A549 (cell line): ENCODE measurements around the gene GINS1. TPM values are rescaled to one million over a fixed set of nuclear protein-coding genes. Genes with fewer than 3 reads are reported as not detected.

Experiments
- ATAC-seq, 2 experiments: fragments of 200-7000 bp in 1 of 2; fragments of >200 bp in 1 of 2; cut with Nextera tagmentation in 1 of 2; cut with Tn5 transposase in 1 of 2; 3 replicates each; pipeline versions ENCODE4 v1.8.0 to v1.9.1; 2018 to 2020; ENCODE audit warnings: mild to moderate bottlenecking in 1 of 2, moderate library complexity in 1 of 2
- CTCF ChIA-PET: fragments of 300-600 bp; sonication (Branson Sonifier 250); formaldehyde crosslinking; extraction: SDS; loops from one replicate; lab custom pipeline; 2021; ENCODE audit warnings: antibody characterized with exemption, inconsistent platforms; lab: Yijun Ruan, JAX
- POLR2A ChIA-PET: fragments of 350-600 bp; formaldehyde crosslinking; extraction: SDS; loops from one replicate; lab custom pipeline; 2021; ENCODE audit warnings: antibody characterized with exemption, inconsistent platforms; lab: Yijun Ruan, JAX
- DNase-seq, 2 experiments: peaks; one replicate each; pipeline versions ENCODE4 v3.0.0 to v3.0.0-alpha.2; 2011 to 2016; ENCODE audit warnings: low read depth in 1 of 2, low spot score in 1 of 2
- FAIRE-seq: peaks from 2 replicates; lab custom pipeline; 2011; peaks lifted over from hg19 to GRCh38; lab: Jason Lieb, UNC
- H3K27ac ChIP-seq, 2 experiments: fragments of >200 bp; sonication (Bioruptor Twin); formaldehyde crosslinking; 3 replicates each; pipeline ENCODE4 v1.5.1; 2016 to 2017
- H3K4me1 ChIP-seq: fragments of >200 bp; sonication (Bioruptor Twin); formaldehyde crosslinking; 3 replicates; pipeline ENCODE4 v1.6.1; 2016
- H3K4me2 ChIP-seq: fragments of >200 bp; sonication (Bioruptor Twin); formaldehyde crosslinking; 3 replicates; pipeline ENCODE4 v1.6.1; 2016
- H3K4me3 ChIP-seq: fragments of >200 bp; sonication (Bioruptor Twin); formaldehyde crosslinking; 3 replicates; pipeline ENCODE4 v1.5.1; 2016
- H3K9me3 ChIP-seq: fragments of >200 bp; sonication (Bioruptor Twin); formaldehyde crosslinking; 3 replicates; pipeline ENCODE4 v1.6.1; 2016
- CBX2 ChIP-seq: fragments of 200-600 bp; sonication (generic); IDR thresholded peaks from 2 replicates; pipeline ENCODE4 v1.6.1; 2016; ENCODE audit warnings: low read depth, mild to moderate bottlenecking, borderline replicate concordance
- CHD4 ChIP-seq: fragments of 200-600 bp; sonication (generic); IDR thresholded peaks from 2 replicates; pipeline ENCODE4 v1.6.1; 2016; ENCODE audit warnings: antibody characterized with exemption, mild to moderate bottlenecking, borderline replicate concordance
- E2F6 ChIP-seq: IDR thresholded peaks from 2 replicates; pipeline ENCODE4 v1.6.1; 2012; ENCODE audit warnings: low read depth, borderline replicate concordance
- EHMT2 ChIP-seq: fragments of 200-600 bp; sonication (generic); IDR thresholded peaks from 2 replicates; pipeline ENCODE4 v1.6.1; 2016; ENCODE audit warnings: antibody characterized with exemption, low read depth, mild to moderate bottlenecking, moderate library complexity
- ESRRA ChIP-seq: fragments of 150-350 bp; IDR thresholded peaks from 2 replicates; pipeline ENCODE4 v1.6.1; 2014; ENCODE audit warnings: mild to moderate bottlenecking, low read length, borderline replicate concordance
- GATA3 ChIP-seq: IDR thresholded peaks from 2 replicates; pipeline ENCODE4 v1.6.1; 2012; ENCODE audit warnings: borderline replicate concordance
- HEYL ChIP-seq: fragments of 250-450 bp; sonication (Bioruptor Pico); IDR thresholded peaks from 2 replicates; pipeline ENCODE4 v1.8.0; 2021; ENCODE audit warnings: mild to moderate bottlenecking, moderate library complexity
- JUN ChIP-seq, 2 experiments: fragments of >200 bp; sonication (Bioruptor Twin); formaldehyde crosslinking; IDR thresholded peaks; 2 replicates in 1 of 2; 3 replicates in 1 of 2; pipeline ENCODE4 v1.6.1; 2016 to 2017
- KDM5A ChIP-seq: fragments of 200-600 bp; sonication (generic); IDR thresholded peaks from 2 replicates; pipeline ENCODE4 v1.6.1; 2016; ENCODE audit warnings: antibody characterized with exemption, mild to moderate bottlenecking
- MYC ChIP-seq: IDR thresholded peaks from 2 replicates; pipeline ENCODE4 v1.6.1; 2012; ENCODE audit warnings: mild to moderate bottlenecking, inconsistent platforms, low read length, improper control_type of control experiment, borderline replicate concordance
- NFE2L2 ChIP-seq: fragments of 150-350 bp; conservative IDR thresholded peaks from 2 replicates; pipeline ENCODE4 v1.6.1; 2014; ENCODE audit warnings: low read length
- NR3C1 ChIP-seq: fragments of >200 bp; sonication (Bioruptor Twin); formaldehyde crosslinking; IDR thresholded peaks from 3 replicates; pipeline ENCODE4 v1.6.1; 2017
- PBX3 ChIP-seq: IDR thresholded peaks from 2 replicates; pipeline ENCODE4 v1.6.1; 2012
- POLR2AphosphoS2 ChIP-seq: conservative IDR thresholded peaks from 2 replicates; pipeline ENCODE4 v1.6.1; 2012; ENCODE audit warnings: low read length, improper control_type of control experiment, inconsistent platforms
- REST ChIP-seq: fragments of 200-600 bp; sonication (generic); IDR thresholded peaks from 2 replicates; pipeline ENCODE4 v1.6.1; 2016; ENCODE audit warnings: antibody characterized with exemption, mild to moderate bottlenecking, moderate library complexity
- USF2 ChIP-seq: fragments of 450-650 bp; IDR thresholded peaks from 2 replicates; pipeline ENCODE4 v1.6.1; 2014; ENCODE audit warnings: antibody characterized with exemption
- ZC3H11A ChIP-seq: fragments of 450-650 bp; IDR thresholded peaks from 2 replicates; pipeline ENCODE4 v1.6.1; 2014; ENCODE audit warnings: antibody characterized with exemption, mild to moderate bottlenecking
- WGBS: methylation state at CpG from one replicate; pipeline ENCODE4 v1.1.6; 2017; ENCODE audit errors: missing lambda C conversion rate; 5-methylcytosine and 5-hydroxymethylcytosine counted together
- polyA plus RNA-seq, 4 experiments: library from polyadenylated mRNA; depleted of rRNA in 3 of 4; stranded (reverse); fragments of >200 nt; fragmentation: RNase III in 1 of 4; extraction: RNeasy Plus Mini Kit Qiagen cat#74134 plus additional on column Dnase treatment in 1 of 4; gene quantifications; 2 replicates in 3 of 4; 3 replicates in 1 of 4; pipeline ENCODE4 v1.2.3, GENCODE V29; 2011 to 2017

Gene GINS1
- polyA plus RNA-seq, 2 of the 4 experiments (the other 2 are of a cell fraction) = 34.2 to 46.4 TPM

GRCh38 chr20:25364879-25365699 is 42.4 kb upstream of the GINS1 start:
- Histone ChIP-seq H3K4me1 (peaks cover 15% of the 10 kb centered on the region), H3K4me3 (no peak overlapping the region), H3K4me2 (no peak overlapping the region), H3K27ac (no peak overlapping the region), H3K9me3 (0 out of 3 replicates have a peak, but pooled peaks cover 3% of the 10 kb centered on the region)
- no peak for ATAC-seq
- no peak for DNase-seq
- TF ChIP-seq JUN (IDR thresholded peaks at IDR 0.05) (no peak), CHD4 (no peak), ESRRA (no peak), ZC3H11A (no peak)
- WGBS = 93% methylated on average over 2 of the region's 2 CpGs
- CTCF ChIA-PET = interaction anchor here (0.9 to 1.4 kb wide), 5 partner anchors 10 to 70 kb away, joined by 3 to 10 read pairs (median 4); no protein-coding TSS in a partner anchor
- FAIRE-seq = no peak
- POLR2A ChIA-PET = interaction anchor here (0.6 kb wide), 1 partner anchor 20 kb away, joined by 3 read pairs; no protein-coding TSS in a partner anchor

- no peak for FAIRE-seq
Observed at GRCh38 chr20:25368526-25368925, 38.9 kb upstream of the GINS1 start.

More at GRCh38 chr20:25368526-25368925, 38.9 kb upstream of the GINS1 start:
- POLR2A ChIA-PET = no interaction called here
- ATAC-seq (no peak), DNase-seq (no peak)
- Histone ChIP-seq H3K27ac (no peak overlapping the region), H3K4me2 (no peak overlapping the region), H3K4me3 (no peak overlapping the region), H3K4me1 (no peaks in the 10 kb centered on the region), H3K9me3 (peaks cover 17% of the 10 kb centered on the region; the same call in 2 of the 3 replicates)
- WGBS = 91% methylated on average over 10 of the region's 10 CpGs
- TF ChIP-seq GATA3 = no peak
- TF ChIP-seq MYC = no peak
- no peak for TF ChIP-seq CBX2
- TF ChIP-seq USF2 = no peak
- TF ChIP-seq PBX3 = no peak
- no peak for TF ChIP-seq EHMT2
- no peak for TF ChIP-seq REST
- TF ChIP-seq HEYL (CRISPR knock-in tag) = no peak
- no peak for TF ChIP-seq NR3C1
- no peak for TF ChIP-seq E2F6
- TF ChIP-seq NFE2L2 = no peak
- TF ChIP-seq KDM5A = no peak
- TF ChIP-seq POLR2AphosphoS2 = no peak
- CTCF ChIA-PET = no interaction called here
